SK-N-SH (cell line): ENCODE data around the gene PTDSS2. TPM values are rescaled to one million over a fixed set of nuclear protein-coding genes. Genes with fewer than 3 reads are reported as not detected.

ENCODE experiments used
- CTCF ChIA-PET: fragments of 300-600, 350-600 bp; formaldehyde crosslinking; extraction: SDS; loops from one replicate; lab custom pipeline; 2021; lab: Yijun Ruan, JAX
- POLR2A ChIA-PET: fragments of 350-600 bp; sonication (Branson Sonifier 250); formaldehyde crosslinking; extraction: SDS; loops from one replicate; lab custom pipeline; 2020; ENCODE audit warnings: antibody characterized with exemption, inconsistent platforms; lab: Yijun Ruan, JAX
- DNase-seq: peaks from one replicate; pipeline ENCODE4 v3.0.0; 2012
- H2AFZ ChIP-seq: fragments of 200-600 bp; sonication (generic); 2 replicates; pipeline ENCODE4 v1.8.1; 2016; ENCODE audit warnings: antibody characterized with exemption, mild to moderate bottlenecking, low read depth
- H3F3A ChIP-seq: fragments of 200-600 bp; sonication (generic); replicated peaks from 2 replicates; pipeline ENCODE3; 2016; ENCODE audit warnings: antibody characterized with exemption, mild to moderate bottlenecking; ENCODE audit not compliant: insufficient read depth
- H3K27ac ChIP-seq, 2 experiments: fragments of 200-500 bp in 1 of 2; fragments of 200-600 bp in 1 of 2; sonication (Bioruptor generic) in 1 of 2; sonication (generic), shearing (Covaris generic) in 1 of 2; 2 replicates each; pipeline versions ENCODE4 v1.5.1 to v1.6.1; 2014 to 2016; ENCODE audit warnings: low read depth in 2 of 2, inconsistent platforms in 1 of 2, low read length in 1 of 2, mild to moderate bottlenecking in 1 of 2, mixed read lengths in 1 of 2
- H3K27me3 ChIP-seq: fragments of 200-600 bp; sonication (generic), shearing (Covaris generic); 2 replicates; pipeline ENCODE4 v1.6.1; 2016; ENCODE audit warnings: mixed run types; ENCODE audit not compliant: insufficient read depth
- H3K36me3 ChIP-seq, 2 experiments: fragments of 200-500 bp in 1 of 2; fragments of 200-600 bp in 1 of 2; sonication (Bioruptor generic) in 1 of 2; sonication (generic) in 1 of 2; replicated peaks in 1 of 2; 2 replicates each; pipeline versions ENCODE3 to v1.5.1; 2014 to 2016; ENCODE audit warnings: low read length in 1 of 2, mild to moderate bottlenecking in 1 of 2; ENCODE audit not compliant: insufficient read depth in 2 of 2, control insufficient read depth in 1 of 2
- H3K4me1 ChIP-seq, 2 experiments: fragments of 200-500 bp in 1 of 2; fragments of 200-600 bp in 1 of 2; sonication (Bioruptor generic) in 1 of 2; sonication (generic), shearing (Covaris generic) in 1 of 2; 2 replicates each; pipeline versions ENCODE4 v1.5.1 to v1.6.1; 2014 to 2016; ENCODE audit warnings: low read depth in 1 of 2, low read length in 1 of 2, mixed run types in 1 of 2; ENCODE audit not compliant: insufficient read depth in 2 of 2, control insufficient read depth in 1 of 2
- H3K4me2 ChIP-seq: fragments of 200-600 bp; sonication (generic), shearing (Covaris generic); 2 replicates; pipeline ENCODE4 v1.6.1; 2017; ENCODE audit warnings: mixed run types
- H3K4me3 ChIP-seq, 2 experiments: fragments of 200-500 bp in 1 of 2; fragments of 200-600 bp in 1 of 2; sonication (Bioruptor generic) in 1 of 2; sonication (generic), shearing (Covaris generic) in 1 of 2; 2 replicates each; pipeline versions ENCODE4 v1.5.1 to v1.8.1; 2014 to 2016; ENCODE audit warnings: low read depth in 2 of 2, inconsistent platforms in 1 of 2, low read length in 1 of 2, mild to moderate bottlenecking in 1 of 2, mixed read lengths in 1 of 2, moderate library complexity in 1 of 2
- H3K79me2 ChIP-seq: fragments of 200-600 bp; sonication (generic); 2 replicates; pipeline ENCODE4 v1.8.1; 2017; ENCODE audit warnings: mild to moderate bottlenecking; ENCODE audit not compliant: insufficient read depth
- H3K9ac ChIP-seq: fragments of 200-600 bp; sonication (generic); 2 replicates; pipeline ENCODE4 v1.6.1; 2017; ENCODE audit warnings: mixed run types
- H3K9me2 ChIP-seq: fragments of 200-600 bp; sonication (generic); 2 replicates; pipeline ENCODE4 v1.6.1; 2017; ENCODE audit warnings: mixed run types
- H3K9me3 ChIP-seq: fragments of 200-600 bp; sonication (generic); 2 replicates; pipeline ENCODE4 v1.6.1; 2017; ENCODE audit warnings: mixed run types, mild to moderate bottlenecking, moderate library complexity
- H4K20me1 ChIP-seq: fragments of 200-600 bp; sonication (generic); 2 replicates; pipeline ENCODE4 v1.6.1; 2017; ENCODE audit warnings: mild to moderate bottlenecking, mixed run types; ENCODE audit not compliant: insufficient read depth
- CHD2 ChIP-seq: fragments of 150-350 bp; IDR thresholded peaks from 2 replicates; pipeline ENCODE4 v1.6.1; 2018; ENCODE audit warnings: low read length; ENCODE audit not compliant: partially characterized antibody
- GABPA ChIP-seq: IDR thresholded peaks from 2 replicates; pipeline ENCODE4 v1.4.0; 2012; ENCODE audit warnings: low read depth, mild to moderate bottlenecking
- MXI1 ChIP-seq: IDR thresholded peaks from 2 replicates; pipeline ENCODE4 v1.6.1; 2012; ENCODE audit warnings: mild to moderate bottlenecking, low read depth, low read length, improper control_type of control experiment
- NFIC ChIP-seq: IDR thresholded peaks from 2 replicates; pipeline ENCODE4 v1.4.0; 2012; ENCODE audit warnings: borderline replicate concordance
- POLR2AphosphoS5 ChIP-seq: IDR thresholded peaks from 2 replicates; pipeline ENCODE4 v1.6.1; 2012; ENCODE audit warnings: low read depth, low read length
- RFX5 ChIP-seq: IDR thresholded peaks from 2 replicates; pipeline ENCODE4 v1.6.1; 2012; ENCODE audit warnings: mild to moderate bottlenecking, improper control_type of control experiment, low read length
- TAF1 ChIP-seq: IDR thresholded peaks from 2 replicates; pipeline ENCODE4 v1.6.1; 2012; ENCODE audit warnings: low read depth, mild to moderate bottlenecking, low read length, moderate library complexity, borderline replicate concordance
- TCF12 ChIP-seq: IDR thresholded peaks from 2 replicates; pipeline ENCODE4 v1.4.0; 2012
- TEAD4 ChIP-seq: IDR thresholded peaks from 2 replicates; pipeline ENCODE4 v1.4.0; 2012; ENCODE audit warnings: mild to moderate bottlenecking, borderline replicate concordance; ENCODE audit not compliant: insufficient read depth
- ZBTB33 ChIP-seq: IDR thresholded peaks from 2 replicates; pipeline ENCODE4 v1.4.0; 2012; ENCODE audit warnings: low read depth, borderline replicate concordance
- WGBS: methylation state at CpG from one replicate; pipeline ENCODE4 v1.1.6; 2017; ENCODE audit warnings: low lambda C conversion rate; 5-methylcytosine and 5-hydroxymethylcytosine counted together
- polyA plus RNA-seq, 3 experiments: library from polyadenylated mRNA; depleted of rRNA; stranded (reverse); fragments of >200 nt; gene quantifications; 2 replicates each; pipeline ENCODE4 v1.2.3, GENCODE V29; 2012
- TF ChIP-seq, protein P1 (sequence below): fragments of 150-350 bp; IDR thresholded peaks from 2 replicates; pipeline ENCODE4 v1.6.1; 2016; ENCODE audit warnings: mild to moderate bottlenecking, low read depth, low read length
- TF ChIP-seq, protein P2 (sequence below): fragments of 150-350 bp; IDR thresholded peaks from 2 replicates; pipeline ENCODE4 v1.6.1; 2017; ENCODE audit warnings: antibody characterized with exemption, low read length, low read depth, borderline replicate concordance

Gene PTDSS2
- polyA plus RNA-seq, 1 of the 3 experiments (the other 2 are of a cell fraction): 28.6 TPM

DNA sequence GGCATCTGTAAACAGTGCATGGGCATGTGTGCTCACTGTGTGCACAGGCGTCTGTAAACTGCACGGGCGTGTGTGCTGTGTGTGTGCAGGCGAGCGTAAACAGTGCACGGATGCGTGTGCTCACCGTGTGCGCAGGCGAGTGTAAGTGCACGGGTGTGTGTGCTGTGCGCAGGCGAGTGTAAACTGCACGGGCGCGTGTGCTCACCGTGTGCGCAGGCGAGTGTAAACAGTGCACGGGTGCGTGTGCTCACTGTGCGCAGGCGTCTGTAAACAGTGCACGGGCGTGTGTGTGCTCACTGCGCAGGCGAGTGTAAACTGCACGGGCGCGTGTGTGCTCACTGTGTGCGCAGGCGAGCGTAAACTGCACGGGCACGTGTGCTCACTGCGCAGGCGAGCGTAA, 34.5 kb downstream of the PTDSS2 start:
- POLR2A ChIA-PET: no interaction called here
- peaks cover 0 to 3% of the 10 kb centered on the region in 2 experiments for H3K36me3 ChIP-seq
- H3K9me3 ChIP-seq: no peaks in the 10 kb centered on the region
- H3K4me3 ChIP-seq: no peak overlapping the region
- no peaks in the 10 kb centered on the region; the same call in 1 of the 2 replicates for H3K79me2 ChIP-seq
- WGBS: 97% methylated on average over 37 of the region's 38 CpGs
- H3K27ac ChIP-seq: no peak overlapping the region
- CTCF ChIA-PET: no interaction called here
- no peaks in the 10 kb centered on the region for H3K9me2 ChIP-seq
- no peak overlapping the region for H3K9ac ChIP-seq
- DNase-seq: no peak
- no peak overlapping the region for H2AFZ ChIP-seq
- TF ChIP-seq, protein P1, sequence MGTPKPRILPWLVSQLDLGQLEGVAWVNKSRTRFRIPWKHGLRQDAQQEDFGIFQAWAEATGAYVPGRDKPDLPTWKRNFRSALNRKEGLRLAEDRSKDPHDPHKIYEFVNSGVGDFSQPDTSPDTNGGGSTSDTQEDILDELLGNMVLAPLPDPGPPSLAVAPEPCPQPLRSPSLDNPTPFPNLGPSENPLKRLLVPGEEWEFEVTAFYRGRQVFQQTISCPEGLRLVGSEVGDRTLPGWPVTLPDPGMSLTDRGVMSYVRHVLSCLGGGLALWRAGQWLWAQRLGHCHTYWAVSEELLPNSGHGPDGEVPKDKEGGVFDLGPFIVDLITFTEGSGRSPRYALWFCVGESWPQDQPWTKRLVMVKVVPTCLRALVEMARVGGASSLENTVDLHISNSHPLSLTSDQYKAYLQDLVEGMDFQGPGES: no peak
- no peak for TF ChIP-seq POLR2AphosphoS5
- TF ChIP-seq, protein P2, sequence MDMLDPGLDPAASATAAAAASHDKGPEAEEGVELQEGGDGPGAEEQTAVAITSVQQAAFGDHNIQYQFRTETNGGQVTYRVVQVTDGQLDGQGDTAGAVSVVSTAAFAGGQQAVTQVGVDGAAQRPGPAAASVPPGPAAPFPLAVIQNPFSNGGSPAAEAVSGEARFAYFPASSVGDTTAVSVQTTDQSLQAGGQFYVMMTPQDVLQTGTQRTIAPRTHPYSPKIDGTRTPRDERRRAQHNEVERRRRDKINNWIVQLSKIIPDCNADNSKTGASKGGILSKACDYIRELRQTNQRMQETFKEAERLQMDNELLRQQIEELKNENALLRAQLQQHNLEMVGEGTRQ: no peak
- no peaks in the 10 kb centered on the region for H3F3A ChIP-seq
- H3K4me1 ChIP-seq: no peaks in the 10 kb centered on the region
- no peaks in the 10 kb centered on the region for H4K20me1 ChIP-seq
- H3K4me2 ChIP-seq: no peak overlapping the region
- no peaks in the 10 kb centered on the region for H3K27me3 ChIP-seq

- POLR2A ChIA-PET: no interaction called here
- WGBS: 94% methylated on average over 9 of the region's 23 CpGs
- H3F3A ChIP-seq: no peaks in the 10 kb centered on the region
These were observed 36.1 kb downstream of the PTDSS2 start for GRCh38 chr11:486189-486588.

More at GRCh38 chr11:486189-486588, 36.1 kb downstream of the PTDSS2 start:
- H3K27me3 ChIP-seq: no peaks in the 10 kb centered on the region
- H3K9ac ChIP-seq: no peak overlapping the region
- TF ChIP-seq CHD2 (no peak), ZBTB33 (no peak), RFX5 (no peak), TEAD4 (no peak), TCF12 (no peak), MXI1 (no peak), GABPA (no peak), TAF1 (no peak), NFIC (no peak)
- TF ChIP-seq, protein P2: no peak
- TF ChIP-seq, protein P1: no peak
- H2AFZ ChIP-seq: no peak overlapping the region
- H3K4me3 ChIP-seq: no peak overlapping the region
- H4K20me1 ChIP-seq: no peaks in the 10 kb centered on the region
- H3K36me3 ChIP-seq: peaks cover 0 to 17% of the 10 kb centered on the region in 2 experiments
- DNase-seq: no peak
- CTCF ChIA-PET: no interaction called here
- no peaks in the 10 kb centered on the region for H3K9me2 ChIP-seq
- no peak overlapping the region for H3K4me2 ChIP-seq
- no peaks in the 10 kb centered on the region; the same call in 1 of the 2 replicates for H3K79me2 ChIP-seq
- H3K9me3 ChIP-seq: no peaks in the 10 kb centered on the region
- no peaks in the 10 kb centered on the region for H3K4me1 ChIP-seq
- H3K27ac ChIP-seq: no peak overlapping the region
